ENCODE results near the gene EML2.

Gene EML2

DNA sequence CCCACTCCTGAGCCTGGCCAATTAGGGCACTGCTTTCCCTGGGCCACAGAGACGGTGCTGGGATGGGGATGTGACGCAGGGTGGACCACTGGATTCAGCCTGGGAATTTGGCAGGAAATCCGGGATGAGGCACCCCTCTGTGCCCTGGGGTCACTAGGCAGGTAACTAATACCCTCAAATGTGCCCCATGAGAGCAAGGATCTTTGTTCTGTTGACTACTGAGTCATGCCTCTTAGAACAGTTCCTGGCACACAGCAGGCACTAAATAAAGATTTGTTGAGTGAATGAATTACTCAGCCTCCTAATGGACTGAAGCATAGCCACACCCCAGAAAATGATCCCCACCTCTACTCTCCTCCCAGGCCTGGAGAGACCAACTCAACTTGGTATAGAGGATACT is 70.5 kb downstream of the EML2 start:
- H3K4me3 ChIP-seq (ENCODE audit: low read depth, low read length), result no peak overlapping the region
- TF ChIP-seq, protein P1, sequence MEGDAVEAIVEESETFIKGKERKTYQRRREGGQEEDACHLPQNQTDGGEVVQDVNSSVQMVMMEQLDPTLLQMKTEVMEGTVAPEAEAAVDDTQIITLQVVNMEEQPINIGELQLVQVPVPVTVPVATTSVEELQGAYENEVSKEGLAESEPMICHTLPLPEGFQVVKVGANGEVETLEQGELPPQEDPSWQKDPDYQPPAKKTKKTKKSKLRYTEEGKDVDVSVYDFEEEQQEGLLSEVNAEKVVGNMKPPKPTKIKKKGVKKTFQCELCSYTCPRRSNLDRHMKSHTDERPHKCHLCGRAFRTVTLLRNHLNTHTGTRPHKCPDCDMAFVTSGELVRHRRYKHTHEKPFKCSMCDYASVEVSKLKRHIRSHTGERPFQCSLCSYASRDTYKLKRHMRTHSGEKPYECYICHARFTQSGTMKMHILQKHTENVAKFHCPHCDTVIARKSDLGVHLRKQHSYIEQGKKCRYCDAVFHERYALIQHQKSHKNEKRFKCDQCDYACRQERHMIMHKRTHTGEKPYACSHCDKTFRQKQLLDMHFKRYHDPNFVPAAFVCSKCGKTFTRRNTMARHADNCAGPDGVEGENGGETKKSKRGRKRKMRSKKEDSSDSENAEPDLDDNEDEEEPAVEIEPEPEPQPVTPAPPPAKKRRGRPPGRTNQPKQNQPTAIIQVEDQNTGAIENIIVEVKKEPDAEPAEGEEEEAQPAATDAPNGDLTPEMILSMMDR (IDR thresholded peaks at IDR 0.05; ENCODE audit: low read depth, low read length), result no peak
- H3K36me3 ChIP-seq, result no peaks in the 10 kb centered on the region
- no peaks in the 10 kb centered on the region; the same call in 1 of the 2 replicates for H3K9me3 ChIP-seq
- H3K4me1 ChIP-seq, result no peaks in the 10 kb centered on the region
- no peaks in the 10 kb centered on the region for H3K27me3 ChIP-seq
- DNase-seq, result no peak

DNA sequence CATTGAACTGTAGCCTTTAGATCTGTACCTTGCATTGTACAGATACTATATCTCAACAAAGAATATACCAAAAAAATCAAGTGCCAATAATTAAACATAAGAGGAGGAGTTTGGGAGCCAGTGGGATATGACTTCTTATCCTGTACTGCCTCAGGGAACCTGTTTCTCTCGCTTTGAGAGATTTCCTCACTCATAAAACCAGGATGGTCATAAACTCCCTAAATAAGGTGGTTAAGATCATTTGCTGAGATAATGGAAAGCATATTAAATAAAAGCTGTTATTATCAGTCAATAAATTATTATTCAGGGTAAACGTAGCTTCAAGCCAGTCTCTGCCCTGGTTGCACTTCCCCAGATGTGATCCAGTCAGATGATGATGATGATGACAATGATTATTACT is 71.6 kb downstream of the EML2 start:
- Histone ChIP-seq H3K27me3 (no peaks in the 10 kb centered on the region), H3K4me3 (ENCODE audit: low read depth, low read length) (no peak overlapping the region), H3K4me1 (no peaks in the 10 kb centered on the region), H3K9me3 (no peaks in the 10 kb centered on the region), H3K36me3 (no peaks in the 10 kb centered on the region)
- TF ChIP-seq, protein P1 (IDR thresholded peaks at IDR 0.05; ENCODE audit: low read depth, low read length), result no peak
- no peak for DNase-seq

DNA sequence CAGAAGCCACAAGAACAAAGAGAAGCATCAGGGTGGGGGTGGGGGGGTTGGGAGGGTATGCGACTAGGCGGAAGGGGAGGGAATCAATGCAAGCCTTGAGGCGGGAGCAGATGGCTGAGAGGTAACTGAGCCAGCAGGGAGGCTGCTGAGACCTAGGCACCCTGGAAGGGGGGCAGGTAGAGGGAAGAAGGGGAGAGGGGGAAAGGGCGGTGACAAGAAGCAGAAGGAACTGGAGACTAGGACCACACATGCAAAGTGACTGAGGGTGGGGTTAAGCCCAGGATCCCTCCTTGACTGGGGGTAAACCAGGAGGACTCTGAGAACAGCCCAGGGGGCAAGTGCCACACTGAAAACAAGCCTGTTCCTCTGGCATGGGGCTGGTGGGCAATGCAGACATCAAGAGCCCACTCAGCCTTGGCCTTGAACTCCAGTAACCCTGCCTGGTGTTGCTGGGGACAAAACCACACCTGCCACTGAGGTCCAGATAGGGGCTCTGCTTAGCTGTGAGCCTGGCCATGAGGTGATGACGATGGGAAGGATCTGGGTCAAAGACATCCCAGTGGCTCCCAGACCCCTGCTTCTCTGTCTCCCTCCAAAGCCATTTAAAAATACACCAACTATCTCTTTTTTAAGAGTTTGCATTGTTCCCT is 74.9 kb downstream of the EML2 start:
- TF ChIP-seq, protein P1 (IDR thresholded peaks at IDR 0.05; ENCODE audit: low read depth, low read length), result no peak
- Histone ChIP-seq H3K4me3 (ENCODE audit: low read depth, low read length) (no peak overlapping the region), H3K27me3 (no peaks in the 10 kb centered on the region), H3K4me1 (no peaks in the 10 kb centered on the region), H3K9me3 (no peaks in the 10 kb centered on the region; the same call in 1 of the 2 replicates), H3K36me3 (no peaks in the 10 kb centered on the region)
- no peak for DNase-seq

DNA sequence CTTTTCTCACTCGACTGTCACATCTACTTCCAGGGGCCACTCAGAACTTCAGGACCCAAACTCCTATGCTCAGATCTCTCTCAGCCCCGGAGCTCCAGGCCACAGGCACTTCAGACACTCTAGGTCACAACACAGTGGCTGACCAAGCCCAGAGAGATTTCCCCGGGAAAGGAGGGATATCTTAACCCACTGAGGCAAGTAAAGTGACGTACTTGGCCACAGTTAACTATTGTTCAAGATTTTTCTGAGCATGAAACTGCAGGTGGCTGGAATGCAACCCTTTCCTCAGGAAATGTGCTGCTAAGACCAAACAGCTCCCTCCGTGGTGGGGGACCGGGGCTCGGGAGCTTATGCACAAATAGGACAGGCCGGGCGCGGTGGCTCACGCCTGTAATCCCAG is 78.5 kb downstream of the EML2 start:
- Histone ChIP-seq H3K9me3 (no peaks in the 10 kb centered on the region; the same call in 1 of the 2 replicates), H3K27me3 (no peaks in the 10 kb centered on the region), H3K36me3 (no peaks in the 10 kb centered on the region), H3K4me3 (ENCODE audit: low read depth, low read length) (no peak overlapping the region), H3K4me1 (no peaks in the 10 kb centered on the region)
- no peak for DNase-seq
- TF ChIP-seq, protein P1 (IDR thresholded peaks at IDR 0.05; ENCODE audit: low read depth, low read length), result no peak

DNA sequence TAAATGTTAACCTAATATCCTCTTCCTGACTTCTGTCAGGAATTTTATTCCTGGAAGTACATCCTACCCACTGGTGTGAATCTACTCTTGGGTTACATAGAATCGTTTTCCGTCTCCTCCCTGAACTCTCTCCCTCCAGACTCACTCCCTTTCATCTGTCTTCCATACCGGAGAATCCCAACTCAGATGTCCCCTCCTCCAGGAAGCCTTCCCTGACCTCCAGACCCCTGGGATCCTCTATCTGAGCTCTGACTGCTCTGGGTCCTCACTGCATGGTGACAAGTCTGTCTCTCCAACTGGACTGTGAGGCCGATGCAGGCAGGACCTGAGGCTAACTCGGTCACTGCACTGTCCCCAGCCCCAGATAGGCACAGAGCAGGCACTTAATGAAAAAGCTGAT is 79.2 kb downstream of the EML2 start:
- no peaks in the 10 kb centered on the region for H3K36me3 ChIP-seq

More for the DNA sequence above, 79.2 kb downstream of the EML2 start:
- no peaks in the 10 kb centered on the region for H3K4me1 ChIP-seq
- H3K4me3 ChIP-seq (ENCODE audit: low read depth, low read length), result no peak overlapping the region
- TF ChIP-seq, protein P1 (IDR thresholded peaks at IDR 0.05; ENCODE audit: low read depth, low read length), result no peak
- no peak for DNase-seq
- no peaks in the 10 kb centered on the region for H3K27me3 ChIP-seq
- H3K9me3 ChIP-seq, result no peaks in the 10 kb centered on the region; the same call in 1 of the 2 replicates
